Measurements from ENCODE around the gene GOSR2. TPM values are rescaled to one million over a fixed set of nuclear protein-coding genes. Genes with fewer than 3 reads are reported as not detected.

Gene GOSR2
- total and polyA plus RNA-seq, 8 donors: 14.3 to 33.2 (median 27.5) TPM

GRCh38 chr17:46930051-46930450 lies 7.1 kb downstream of the GOSR2 start:
- no peak for TF ChIP-seq CTCF (IDR thresholded peaks at IDR 0.05)
- intact Hi-C loops (cut with DNase I): no loop called here
- no peaks in the 10 kb centered on the region for H3K9me3 ChIP-seq
- no peak for ATAC-seq
- H3K27ac ChIP-seq: no peak overlapping the region
- 87 to 88% methylated on average over 4 of the region's 4 CpGs for WGBS, 2 donors
- H3K36me3 ChIP-seq: peaks cover 4 to 51% (median 25%) of the 10 kb centered on the region in 3 donors
- no peak for FAIRE-seq
- H3K4me1 ChIP-seq: peaks cover 7 to 23% (median 18%) of the 10 kb centered on the region in 3 donors
- no peak overlapping the region for H3K4me3 ChIP-seq
- DNase-seq: no peak
- no peaks in the 10 kb centered on the region for H3K27me3 ChIP-seq

GRCh38 chr17:46931596-46931995 lies 8.6 kb downstream of the GOSR2 start:
- ATAC-seq: no peak
- H3K4me1 ChIP-seq: peaks cover 0 to 8% (median 7%) of the 10 kb centered on the region in 3 donors
- no peak for TF ChIP-seq CTCF (IDR thresholded peaks at IDR 0.05)

GRCh38 chr17:46935658-46936266 lies 12.8 kb downstream of the GOSR2 start:
- intact Hi-C loops (cut with DNase I): loop anchor here in 1 of 3 donors (5.0 kb wide), 1 partner anchor 88 kb away; no protein-coding TSS in a partner anchor
- FAIRE-seq: no peak
- Histone ChIP-seq H3K9me3 (no peaks in the 10 kb centered on the region), H3K27me3 (no peaks in the 10 kb centered on the region), H3K4me3 (no peak overlapping the region), H3K27ac (no peak overlapping the region), H3K4me1 (no peaks in the 10 kb centered on the region), H3K36me3 (peaks cover 4 to 88% (median 30%) of the 10 kb centered on the region in 3 donors)
- TF ChIP-seq CTCF (IDR thresholded peaks at IDR 0.05): no peak
- 74 to 79% methylated on average over 7 of the region's 7 CpGs for WGBS, 2 donors
- peak in 1 of 4 donors; percentile 44 for ATAC-seq
- DNase-seq: no peak

More at GRCh38 chr17:46931596-46931995, 8.6 kb downstream of the GOSR2 start:
- no peak overlapping the region for H3K4me3 ChIP-seq
- no peaks in the 10 kb centered on the region for H3K27me3 ChIP-seq
- 87 to 94% methylated on average over 4 of the region's 4 CpGs for WGBS, 2 donors
- H3K9me3 ChIP-seq: no peaks in the 10 kb centered on the region
- FAIRE-seq (no peak), DNase-seq (no peak)
- intact Hi-C loops (cut with DNase I): no loop called here
- peaks cover 4 to 67% (median 30%) of the 10 kb centered on the region in 3 donors for H3K36me3 ChIP-seq
- no peak overlapping the region for H3K27ac ChIP-seq

- 30 to 33% methylated on average over 7 of the region's 7 CpGs for WGBS, 2 donors
- Histone ChIP-seq H3K9me3 (no peaks in the 10 kb centered on the region), H3K27me3 (no peaks in the 10 kb centered on the region), H3K27ac (no peak overlapping the region), H3K4me3 (no peak overlapping the region), H3K4me1 (peaks cover 0 to 3% (median 0%) of the 10 kb centered on the region in 3 donors), H3K36me3 (peaks cover 0 to 39% (median 6%) of the 10 kb centered on the region in 3 donors)
- ATAC-seq: peak; percentile 72 to 93 (median 86)
- peak; percentile 57 to 73 (median 66) for TF ChIP-seq CTCF (IDR thresholded peaks at IDR 0.05)
- no peak for FAIRE-seq
- DNase-seq: peak in 5 of 6 donors; percentile 69 to 88 (median 78)
- intact Hi-C loops (cut with DNase I): loop anchor here in 1 of 3 donors (10.0 kb wide), 1 partner anchor 54 kb away; no protein-coding TSS in a partner anchor
Observed at GRCh38 chr17:46940692-46941404, 17.9 kb downstream of the GOSR2 start.
